NCI-H510A (cell line): ENCODE results near the gene SP6.

Experiments
- DNase-seq: peaks from one replicate; lab custom pipeline; 2025; lab: John Stamatoyannopoulos, UW

The SP6 gene

GRCh38 chr17:47836601-47837000, 14.4 kb downstream of the SP6 start:
- DNase-seq, result no peak

- DNase-seq, result no peak
Measured at GRCh38 chr17:47834756-47835155, 16.2 kb downstream of the SP6 start.

DNA sequence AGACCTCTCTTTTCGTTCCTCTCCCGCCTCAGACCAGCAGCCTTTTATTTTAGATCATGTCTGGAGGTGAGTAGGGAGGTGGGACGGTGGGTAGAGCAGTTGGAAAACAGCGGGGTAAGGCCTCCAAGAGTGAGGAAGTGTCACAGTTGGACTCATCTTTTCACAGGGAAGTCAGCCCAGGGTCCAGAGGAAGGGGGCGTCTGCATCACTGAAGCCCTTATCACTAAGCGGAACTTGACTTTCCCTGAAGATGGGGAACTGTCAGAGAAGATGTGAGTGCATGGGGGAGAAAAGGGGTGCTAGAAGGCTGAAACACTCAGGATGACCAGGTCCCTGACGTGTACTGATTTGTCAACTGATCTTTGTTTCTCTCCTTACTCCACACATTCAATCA, 19.0 kb downstream of the SP6 start:
- no peak for DNase-seq

- DNase-seq, result peak; percentile 96
Measured at GRCh38 chr17:47831003-47831933, 19.7 kb downstream of the SP6 start, which contains the start of the genes LRRC46 and MRPL10. Gene LRRC46, plus strand, starts transcription at chr17:47831670. Its CDS starts 320 bp downstream, at chr17:47831990. Gene MRPL10, minus strand, starts transcription at chr17:47831541. Its CDS starts 30 bp downstream, at chr17:47831511.

DNA sequence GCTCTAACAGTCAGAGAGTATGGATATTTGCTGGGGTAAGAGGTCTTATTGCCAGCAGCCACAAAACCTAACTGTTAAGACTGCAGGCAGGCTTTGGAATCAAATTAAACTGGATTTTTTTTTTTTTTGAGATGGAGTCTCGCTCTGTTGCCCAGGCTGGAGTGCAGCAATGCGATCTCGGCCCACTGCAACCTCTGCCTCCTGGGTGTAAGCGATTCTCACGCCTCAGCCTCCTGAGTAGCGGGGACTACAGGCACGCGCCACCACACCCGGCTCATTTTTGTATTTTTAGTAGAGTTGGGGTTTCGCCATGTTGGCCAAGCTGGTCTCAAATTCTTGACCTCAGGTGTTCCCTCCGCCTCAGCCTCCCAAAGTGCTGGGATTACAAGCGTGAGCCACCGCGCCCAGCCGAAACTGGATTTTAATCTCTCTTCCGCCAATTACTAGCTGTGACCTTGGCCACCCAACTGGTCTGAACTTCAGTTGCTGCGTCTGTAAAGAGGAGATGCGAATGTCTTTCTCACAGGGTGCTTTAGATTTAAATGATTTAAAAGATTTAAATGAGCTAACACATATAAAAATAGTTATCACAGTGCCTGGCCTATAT, 20.5 kb downstream of the SP6 start:
- no peak for DNase-seq

- no peak for DNase-seq
Measured at GRCh38 chr17:47829870-47830269, 21.1 kb downstream of the SP6 start.

GRCh38 chr17:47823519-47823918, 27.4 kb downstream of the SP6 start:
- DNase-seq, result no peak

- no peak for DNase-seq
Measured at GRCh38 chr17:47822785-47823184, 28.2 kb downstream of the SP6 start.

DNA sequence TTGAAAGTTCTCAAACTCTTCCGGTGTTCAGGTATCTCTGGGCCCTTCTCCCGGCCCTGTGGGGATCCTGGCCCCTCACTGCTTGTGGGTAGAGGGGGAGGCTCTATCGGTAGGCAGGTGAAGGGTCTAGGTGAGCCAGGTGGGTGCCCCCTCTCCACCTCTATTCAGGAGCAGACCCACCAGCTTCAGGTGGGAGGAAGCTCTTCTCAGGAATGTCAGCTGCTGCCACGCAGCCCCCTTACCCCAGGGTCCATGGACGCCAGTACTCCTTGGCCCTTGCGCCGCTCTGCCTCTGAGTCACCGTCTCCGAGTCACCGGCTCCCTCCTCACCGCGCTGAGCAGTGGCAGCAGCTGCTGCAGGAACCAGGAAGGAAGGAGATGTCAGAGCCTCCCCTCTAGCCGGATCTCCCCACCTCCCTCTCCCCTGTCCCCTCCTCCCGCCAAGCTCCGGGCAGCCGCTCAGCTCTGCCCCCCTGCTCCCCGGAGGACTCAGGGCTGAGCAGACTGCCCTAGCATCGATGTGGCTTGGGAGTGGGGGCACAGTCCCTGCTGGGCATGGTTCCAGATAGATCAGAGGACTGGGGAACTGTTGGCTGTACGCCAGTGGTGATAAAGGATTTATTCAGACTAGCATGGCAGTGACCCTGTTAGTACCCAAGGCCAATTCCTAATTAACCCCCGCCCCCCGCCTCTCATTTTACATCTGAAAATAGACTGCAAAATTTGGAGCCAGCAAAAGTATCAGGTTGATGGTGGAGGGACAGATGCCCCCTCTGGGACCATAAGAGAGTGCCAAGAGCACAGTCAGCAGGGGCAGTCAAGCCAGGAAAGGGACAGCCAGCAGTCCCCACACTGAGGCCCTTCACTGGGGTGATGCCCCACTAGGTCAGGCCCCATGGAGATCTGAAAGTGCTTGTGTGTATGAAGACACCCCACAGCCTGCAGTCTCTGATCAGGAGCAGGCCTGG, 29.3 kb downstream of the SP6 start, which contains the start of gene OSBPL7:
Gene OSBPL7 (minus strand): TSS at position 371 of the 968 bp plus-strand sequence. CDS start 1,516 bp downstream, outside the sequence.
- DNase-seq, result peak; percentile 91

DNA sequence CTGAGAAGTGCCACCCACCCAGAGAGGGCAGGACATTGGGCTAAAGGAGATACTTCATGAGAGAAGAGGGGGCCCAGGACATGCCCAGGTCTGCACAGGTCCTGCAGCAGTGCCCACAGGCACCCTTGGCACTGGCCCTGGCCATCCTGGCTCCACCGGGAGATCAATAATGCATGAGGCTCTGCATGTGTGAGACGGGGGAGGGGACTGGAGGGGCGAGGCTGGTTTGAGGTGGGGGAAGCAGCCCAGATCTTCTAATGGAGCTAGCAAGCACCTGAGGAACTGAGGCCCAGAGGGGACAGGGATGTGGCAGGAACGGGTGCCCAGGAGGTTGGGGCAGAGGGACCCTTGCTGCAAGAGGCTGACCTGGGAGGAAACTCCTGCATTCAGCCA, 29.9 kb downstream of the SP6 start:
- DNase-seq, result no peak

GRCh38 chr17:47820033-47820789, 30.8 kb downstream of the SP6 start:
- DNase-seq, result no peak

GRCh38 chr17:47819475-47819874, 31.5 kb downstream of the SP6 start:
- DNase-seq, result no peak

DNA sequence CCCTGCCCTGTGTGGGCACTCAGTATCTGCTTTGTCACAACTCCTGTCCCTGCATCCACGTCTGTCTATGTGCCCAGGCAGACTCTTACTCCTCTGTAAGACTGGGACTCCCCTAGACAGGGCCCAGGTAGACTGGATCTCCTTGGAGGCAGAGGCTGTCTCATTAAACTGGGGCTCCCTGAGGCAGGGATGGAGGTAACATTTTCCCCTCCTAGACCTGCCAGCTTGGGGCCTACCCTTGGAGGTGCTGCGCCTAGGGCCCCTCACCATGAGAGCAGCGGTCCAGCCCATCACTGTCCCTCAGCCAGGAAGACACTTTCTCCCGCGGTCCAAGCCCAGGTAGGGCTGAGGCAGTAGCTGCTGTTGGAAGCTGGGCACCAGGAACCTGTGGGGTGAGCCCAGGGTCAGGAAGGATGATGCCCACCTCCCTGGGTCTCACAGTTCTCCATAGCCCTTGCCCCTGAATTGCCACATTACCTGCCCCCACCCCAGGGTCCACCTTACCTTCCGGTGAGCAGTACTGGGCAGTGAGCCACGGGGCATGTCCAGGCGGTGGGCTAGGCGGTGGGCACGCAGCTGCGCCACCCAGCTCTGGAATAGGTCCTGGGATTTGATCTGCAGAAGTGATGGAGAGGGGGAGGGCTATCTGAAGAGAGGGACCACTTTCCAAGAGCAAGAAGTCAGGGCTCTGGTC, 32.8 kb downstream of the SP6 start:
- DNase-seq, result no peak

DNA sequence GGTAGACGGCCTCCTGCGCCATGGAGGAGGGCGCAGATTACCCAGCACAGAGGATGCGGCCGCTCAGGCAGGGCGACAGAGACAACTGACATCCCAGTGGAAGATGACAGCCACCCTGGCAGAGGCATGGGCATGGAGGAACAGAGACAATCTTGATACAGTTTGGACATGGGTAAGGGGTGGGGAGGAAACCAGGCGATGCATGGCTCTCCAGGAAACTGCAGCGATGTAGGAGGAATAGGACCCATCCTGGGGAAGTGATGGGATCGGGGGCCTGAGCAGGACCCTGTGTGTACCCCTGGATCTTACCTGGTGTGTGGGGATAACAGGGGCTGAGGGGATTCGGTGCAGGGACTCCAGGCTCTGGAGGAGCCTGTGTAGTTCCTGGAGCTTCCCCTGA, 34.0 kb downstream of the SP6 start:
- DNase-seq, result no peak

- no peak for DNase-seq
Measured at GRCh38 chr17:47816111-47816735, 34.7 kb downstream of the SP6 start.

- no peak for DNase-seq
Measured at GRCh38 chr17:47815106-47815918, 35.7 kb downstream of the SP6 start.

GRCh38 chr17:47813512-47814031, 37.4 kb downstream of the SP6 start:
- no peak for DNase-seq

- DNase-seq, result no peak
Measured at GRCh38 chr17:47813077-47813476, 37.9 kb downstream of the SP6 start.
